SK-N-SH (cell line): ENCODE results near the gene SLC35F4.

Source experiments
- CHD2 ChIP-seq: fragments of 150-350 bp; IDR thresholded peaks from 2 replicates; pipeline ENCODE4 v1.6.1; 2018; ENCODE audit warnings: low read length; ENCODE audit not compliant: partially characterized antibody
- EP300 ChIP-seq, 2 experiments: IDR thresholded peaks; 2 replicates each; pipeline versions ENCODE4 v1.4.0 to v1.6.1; 2012; ENCODE audit warnings: borderline replicate concordance in 1 of 2, low read depth in 1 of 2, low read length in 1 of 2
- EZH2phosphoT487 ChIP-seq: fragments of 200-600 bp; sonication (generic); IDR thresholded peaks from 2 replicates; pipeline ENCODE4 v1.6.1; 2017; ENCODE audit warnings: low read depth, mixed run types, mild to moderate bottlenecking, antibody characterized with exemption, moderate library complexity, borderline replicate concordance
- MXI1 ChIP-seq: IDR thresholded peaks from 2 replicates; pipeline ENCODE4 v1.6.1; 2012; ENCODE audit warnings: mild to moderate bottlenecking, low read depth, low read length, improper control_type of control experiment
- NRF1 ChIP-seq: IDR thresholded peaks from 2 replicates; pipeline ENCODE4 v1.6.1; 2012; ENCODE audit warnings: low read depth, mild to moderate bottlenecking, low read length
- RAD21 ChIP-seq: IDR thresholded peaks from 2 replicates; pipeline ENCODE4 v1.6.1; 2012; ENCODE audit warnings: mild to moderate bottlenecking, low read length
- RFX5 ChIP-seq: IDR thresholded peaks from 2 replicates; pipeline ENCODE4 v1.6.1; 2012; ENCODE audit warnings: mild to moderate bottlenecking, improper control_type of control experiment, low read length
- SMC3 ChIP-seq: IDR thresholded peaks from 2 replicates; pipeline ENCODE4 v1.6.1; 2012; ENCODE audit warnings: low read depth, low read length, improper control_type of control experiment
- TAF1 ChIP-seq: IDR thresholded peaks from 2 replicates; pipeline ENCODE4 v1.6.1; 2012; ENCODE audit warnings: low read depth, mild to moderate bottlenecking, low read length, moderate library complexity, borderline replicate concordance
- TEAD4 ChIP-seq: IDR thresholded peaks from 2 replicates; pipeline ENCODE4 v1.4.0; 2012; ENCODE audit warnings: mild to moderate bottlenecking, borderline replicate concordance; ENCODE audit not compliant: insufficient read depth
- TF ChIP-seq, protein P1 (sequence below): fragments of 200-600 bp; sonication (generic); IDR thresholded peaks from 2 replicates; pipeline ENCODE4 v1.6.1; 2017; ENCODE audit warnings: antibody characterized with exemption, mild to moderate bottlenecking, moderate library complexity
- TF ChIP-seq, protein P2 (sequence below): fragments of 150-350 bp; IDR thresholded peaks from 2 replicates; pipeline ENCODE4 v1.6.1; 2017; ENCODE audit warnings: antibody characterized with exemption, low read length, low read depth, borderline replicate concordance

DNA sequence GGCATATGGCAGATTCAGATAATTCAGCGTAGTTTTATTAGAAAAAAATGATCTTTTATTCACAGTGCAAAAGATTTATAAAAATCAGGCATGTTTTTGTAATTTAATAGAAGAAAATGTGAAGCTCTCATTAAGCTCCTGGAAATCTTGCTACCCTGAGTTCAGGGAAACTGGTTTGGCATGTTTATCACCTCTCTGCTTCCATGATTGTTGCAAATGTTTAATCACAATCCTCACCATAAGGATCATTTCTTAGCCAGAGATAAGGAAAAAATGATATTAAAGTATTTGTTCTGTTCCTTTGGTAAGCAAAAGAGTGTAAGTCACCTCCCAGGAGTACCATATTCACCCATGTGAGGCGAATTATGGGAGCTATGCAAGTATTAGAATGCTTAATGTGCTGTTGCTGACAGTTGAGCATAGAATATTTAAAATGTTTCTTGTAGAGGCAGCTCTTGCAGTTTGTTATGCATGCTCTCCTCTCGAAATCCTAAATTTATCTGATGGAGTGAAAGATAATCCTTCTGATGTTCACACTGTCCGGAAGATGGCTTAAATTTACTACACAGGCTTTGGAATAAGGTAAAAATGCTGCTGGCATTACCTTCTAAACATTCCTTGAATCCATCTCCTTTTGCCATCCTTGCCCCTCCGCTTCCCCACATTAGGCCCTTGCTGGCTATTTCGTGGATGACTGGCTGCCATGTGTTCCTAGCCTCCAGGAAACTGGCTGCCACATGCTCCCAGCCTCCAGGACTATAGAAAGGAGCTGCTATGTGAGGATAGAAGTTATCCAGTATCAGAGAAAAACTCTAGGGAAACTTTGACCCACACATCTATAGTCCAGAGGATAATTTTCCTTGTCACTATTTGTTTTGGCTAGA, 256.5 kb downstream of the SLC35F4 start:
- TF ChIP-seq TAF1 = no peak
- TF ChIP-seq, protein P1, sequence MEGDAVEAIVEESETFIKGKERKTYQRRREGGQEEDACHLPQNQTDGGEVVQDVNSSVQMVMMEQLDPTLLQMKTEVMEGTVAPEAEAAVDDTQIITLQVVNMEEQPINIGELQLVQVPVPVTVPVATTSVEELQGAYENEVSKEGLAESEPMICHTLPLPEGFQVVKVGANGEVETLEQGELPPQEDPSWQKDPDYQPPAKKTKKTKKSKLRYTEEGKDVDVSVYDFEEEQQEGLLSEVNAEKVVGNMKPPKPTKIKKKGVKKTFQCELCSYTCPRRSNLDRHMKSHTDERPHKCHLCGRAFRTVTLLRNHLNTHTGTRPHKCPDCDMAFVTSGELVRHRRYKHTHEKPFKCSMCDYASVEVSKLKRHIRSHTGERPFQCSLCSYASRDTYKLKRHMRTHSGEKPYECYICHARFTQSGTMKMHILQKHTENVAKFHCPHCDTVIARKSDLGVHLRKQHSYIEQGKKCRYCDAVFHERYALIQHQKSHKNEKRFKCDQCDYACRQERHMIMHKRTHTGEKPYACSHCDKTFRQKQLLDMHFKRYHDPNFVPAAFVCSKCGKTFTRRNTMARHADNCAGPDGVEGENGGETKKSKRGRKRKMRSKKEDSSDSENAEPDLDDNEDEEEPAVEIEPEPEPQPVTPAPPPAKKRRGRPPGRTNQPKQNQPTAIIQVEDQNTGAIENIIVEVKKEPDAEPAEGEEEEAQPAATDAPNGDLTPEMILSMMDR = no peak
- TF ChIP-seq, protein P2, sequence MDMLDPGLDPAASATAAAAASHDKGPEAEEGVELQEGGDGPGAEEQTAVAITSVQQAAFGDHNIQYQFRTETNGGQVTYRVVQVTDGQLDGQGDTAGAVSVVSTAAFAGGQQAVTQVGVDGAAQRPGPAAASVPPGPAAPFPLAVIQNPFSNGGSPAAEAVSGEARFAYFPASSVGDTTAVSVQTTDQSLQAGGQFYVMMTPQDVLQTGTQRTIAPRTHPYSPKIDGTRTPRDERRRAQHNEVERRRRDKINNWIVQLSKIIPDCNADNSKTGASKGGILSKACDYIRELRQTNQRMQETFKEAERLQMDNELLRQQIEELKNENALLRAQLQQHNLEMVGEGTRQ = no peak
- no peak for TF ChIP-seq NRF1
- TF ChIP-seq EZH2phosphoT487 = no peak
- TF ChIP-seq RFX5 = no peak
- no peak for TF ChIP-seq CHD2
- TF ChIP-seq MXI1 = no peak
- no peak for TF ChIP-seq RAD21
- no peak for TF ChIP-seq EP300 (IDR thresholded peaks at IDR 0.05; ENCODE audit: borderline replicate concordance in 1 of 2, low read depth in 1 of 2, low read length in 1 of 2)
- TF ChIP-seq TEAD4 = no peak
- no peak for TF ChIP-seq SMC3
